ENCODE data around the gene ZNF668.

DNA sequence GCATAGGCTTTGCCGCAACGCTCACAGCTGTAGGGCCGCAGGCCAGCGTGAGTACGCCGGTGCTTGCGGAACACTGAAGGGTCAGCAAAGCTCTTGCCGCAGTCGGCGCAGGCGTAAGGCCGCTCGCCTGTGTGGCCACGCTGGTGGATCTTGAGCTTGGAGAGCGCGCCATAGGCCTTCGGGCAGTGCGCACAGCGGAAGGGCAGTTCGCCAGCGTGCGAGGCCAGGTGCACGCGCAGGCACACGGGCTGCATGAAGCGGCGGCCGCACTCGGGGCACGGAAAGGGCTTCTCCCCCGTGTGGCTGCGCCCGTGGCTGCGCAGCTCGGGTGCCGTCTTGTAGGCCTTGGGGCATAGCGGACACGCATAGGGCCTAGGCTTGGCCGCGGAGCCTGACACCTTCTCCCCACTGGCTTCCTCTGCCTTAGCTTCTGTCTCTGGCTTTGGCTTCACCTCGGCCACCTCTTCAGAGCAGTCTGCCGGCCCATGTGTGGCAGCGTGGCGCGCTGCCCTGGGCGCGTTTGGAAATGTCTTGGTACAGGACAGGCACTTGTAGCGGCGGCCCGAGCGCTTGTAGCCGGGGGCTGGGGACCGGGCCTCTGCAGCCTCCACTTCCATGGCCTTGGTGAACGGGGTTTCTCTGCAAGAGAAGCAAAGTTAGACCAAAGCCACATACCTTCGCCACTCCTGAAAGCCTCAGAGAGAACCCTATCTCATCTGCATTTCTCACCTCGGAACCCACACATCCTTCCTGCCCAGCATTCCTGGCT is 10.0 kb downstream of the ZNF668 start:
- TF ChIP-seq, protein P1, sequence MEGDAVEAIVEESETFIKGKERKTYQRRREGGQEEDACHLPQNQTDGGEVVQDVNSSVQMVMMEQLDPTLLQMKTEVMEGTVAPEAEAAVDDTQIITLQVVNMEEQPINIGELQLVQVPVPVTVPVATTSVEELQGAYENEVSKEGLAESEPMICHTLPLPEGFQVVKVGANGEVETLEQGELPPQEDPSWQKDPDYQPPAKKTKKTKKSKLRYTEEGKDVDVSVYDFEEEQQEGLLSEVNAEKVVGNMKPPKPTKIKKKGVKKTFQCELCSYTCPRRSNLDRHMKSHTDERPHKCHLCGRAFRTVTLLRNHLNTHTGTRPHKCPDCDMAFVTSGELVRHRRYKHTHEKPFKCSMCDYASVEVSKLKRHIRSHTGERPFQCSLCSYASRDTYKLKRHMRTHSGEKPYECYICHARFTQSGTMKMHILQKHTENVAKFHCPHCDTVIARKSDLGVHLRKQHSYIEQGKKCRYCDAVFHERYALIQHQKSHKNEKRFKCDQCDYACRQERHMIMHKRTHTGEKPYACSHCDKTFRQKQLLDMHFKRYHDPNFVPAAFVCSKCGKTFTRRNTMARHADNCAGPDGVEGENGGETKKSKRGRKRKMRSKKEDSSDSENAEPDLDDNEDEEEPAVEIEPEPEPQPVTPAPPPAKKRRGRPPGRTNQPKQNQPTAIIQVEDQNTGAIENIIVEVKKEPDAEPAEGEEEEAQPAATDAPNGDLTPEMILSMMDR (IDR thresholded peaks at IDR 0.05) = no peak
- TF ChIP-seq POLR2AphosphoS5 (IDR thresholded peaks at IDR 0.05; ENCODE audit: low read depth, low read length) = no peak
- no peak for TF ChIP-seq SIN3A (IDR thresholded peaks at IDR 0.05; ENCODE audit: borderline replicate concordance, insufficient read depth, low read depth, low read length)

All from Panc1 (cell line).